Right lung (tissue), 5 donors: ENCODE data around the gene ZBTB7C. TPM values are rescaled to one million over a fixed set of nuclear protein-coding genes. Genes with fewer than 3 reads are reported as not detected.

Experiments used
- DNase-seq, 2 donors: peaks; one replicate each; pipeline ENCODE4 v3.0.0-alpha.2; 2013
- polyA plus RNA-seq, 5 donors: library from polyadenylated mRNA; unstranded; fragments of 120-200 nt; gene quantifications; one replicate each; pipeline versions ENCODE4 v1.2.1 to v1.2.3, GENCODE V29; 2013; ENCODE audit warnings: inconsistent platforms in 1 of 5, low replicate concordance in 1 of 5; ENCODE audit not compliant: insufficient read length in 5 of 5, insufficient read depth in 1 of 5

The ZBTB7C gene
- polyA plus RNA-seq, 5 donors = 1.7 to 3.5 (median 2.2) TPM

- no peak for DNase-seq
Observed at GRCh38 chr18:48326901-48327675, 82.1 kb downstream of the ZBTB7C start.

GRCh38 chr18:48325115-48325665, 84.0 kb downstream of the ZBTB7C start:
- no peak for DNase-seq

- no peak for DNase-seq
Observed at GRCh38 chr18:48324651-48325050, 84.5 kb downstream of the ZBTB7C start.

GRCh38 chr18:48323151-48323550, 86.0 kb downstream of the ZBTB7C start:
- DNase-seq = no peak

- DNase-seq = no peak
Observed at GRCh38 chr18:48321536-48321935, 87.6 kb downstream of the ZBTB7C start.

GRCh38 chr18:48321121-48321520, 88.1 kb downstream of the ZBTB7C start:
- no peak for DNase-seq

GRCh38 chr18:48320639-48320945, 88.6 kb downstream of the ZBTB7C start:
- DNase-seq = no peak

- no peak for DNase-seq
Observed at GRCh38 chr18:48319801-48320638, 89.2 kb downstream of the ZBTB7C start.

- DNase-seq = no peak
Observed at GRCh38 chr18:48318436-48318835, 90.7 kb downstream of the ZBTB7C start.

- no peak for DNase-seq
Observed at GRCh38 chr18:48317781-48318381, 91.3 kb downstream of the ZBTB7C start.

- DNase-seq = no peak
Observed at GRCh38 chr18:48316177-48316576, 93.0 kb downstream of the ZBTB7C start.

- no peak for DNase-seq
Observed at GRCh38 chr18:48314690-48315089, 94.5 kb downstream of the ZBTB7C start.

- DNase-seq = no peak
Observed at GRCh38 chr18:48313792-48314191, 95.4 kb downstream of the ZBTB7C start.

- no peak for DNase-seq
Observed at GRCh38 chr18:48312066-48312465, 97.1 kb downstream of the ZBTB7C start.

GRCh38 chr18:48310999-48311398, 98.2 kb downstream of the ZBTB7C start:
- DNase-seq = no peak

GRCh38 chr18:48310353-48310752, 98.8 kb downstream of the ZBTB7C start:
- no peak for DNase-seq

- no peak for DNase-seq
Observed at GRCh38 chr18:48308755-48309575, 100.2 kb downstream of the ZBTB7C start.

- DNase-seq = no peak
Observed at GRCh38 chr18:48308027-48308635, 101.1 kb downstream of the ZBTB7C start.

GRCh38 chr18:48306838-48307237, 102.3 kb downstream of the ZBTB7C start:
- no peak for DNase-seq

- DNase-seq = no peak
Observed at GRCh38 chr18:48304906-48305693, 104.1 kb downstream of the ZBTB7C start.
